ENCODE data around the gene ASXL1.

Gene ASXL1

GRCh38 chr20:32454164-32455145 lies 96.3 kb downstream of the ASXL1 start:
- no CpG with 5 or more reads among the region's 31 CpGs for WGBS (ENCODE audit: extremely low coverage, insufficient coverage, insufficient read length)
- H3K4ac ChIP-seq (ENCODE audit: low read depth, low read length), result no peak overlapping the region
- no peak overlapping the region for H4K12ac ChIP-seq (ENCODE audit: low read depth, low read length)

GRCh38 chr20:32455171-32455900 lies 97.2 kb downstream of the ASXL1 start:
- peaks cover 19 to 24% of the 10 kb centered on the region in 2 experiments for H3K4me1 ChIP-seq (ENCODE audit: control insufficient read depth in 1 of 2, insufficient read depth in 2 of 2, low read length in 2 of 2)
- H3K9ac ChIP-seq (ENCODE audit: low read length), result no peak overlapping the region
- H3K23ac ChIP-seq (ENCODE audit: low read length), result no peak overlapping the region
- H3K27ac ChIP-seq (ENCODE audit: low read depth, low read length), result no peak overlapping the region
- WGBS (ENCODE audit: extremely low coverage, insufficient coverage, insufficient read length), result no CpG with 5 or more reads among the region's 12 CpGs
- no peak for DNase-seq
- H2BK5ac ChIP-seq (ENCODE audit: low read depth, low read length, poor library complexity), result no peak overlapping the region
- H3K27me3 ChIP-seq (ENCODE audit: insufficient read depth, low read length), result no peaks in the 10 kb centered on the region
- no peak overlapping the region for H4K91ac ChIP-seq (ENCODE audit: low read depth, low read length)
- H3K4me3 ChIP-seq (ENCODE audit: low read depth, low read length), result no peak overlapping the region
- H3K4ac ChIP-seq (ENCODE audit: low read depth, low read length), result no peak overlapping the region
- H3K36me3 ChIP-seq (ENCODE audit: control insufficient read depth in 1 of 2, insufficient read depth in 2 of 2, low read length in 2 of 2), result peaks cover 69 to 74% of the 10 kb centered on the region in 2 experiments
- no peak overlapping the region for H3K14ac ChIP-seq (ENCODE audit: low read length)
- peaks cover 3% of the 10 kb centered on the region for H3K9me3 ChIP-seq (ENCODE audit: insufficient read depth, low read depth, low read length)
- H3K79me1 ChIP-seq (ENCODE audit: low read length), result peaks cover 8% of the 10 kb centered on the region
- H3K4me2 ChIP-seq (ENCODE audit: low read length), result no peak overlapping the region
- H4K8ac ChIP-seq (ENCODE audit: low read depth, low read length), result no peak overlapping the region
- H2AK5ac ChIP-seq (ENCODE audit: low read length), result no peak overlapping the region
- H4K12ac ChIP-seq (ENCODE audit: low read depth, low read length), result no peak overlapping the region
- no peak overlapping the region for H2BK120ac ChIP-seq (ENCODE audit: insufficient read depth, low read length, poor library complexity)
- H3K18ac ChIP-seq (ENCODE audit: low read length), result no peak overlapping the region
- H2BK12ac ChIP-seq (ENCODE audit: low read length), result no peak overlapping the region
- no peak overlapping the region for H2AFZ ChIP-seq (ENCODE audit: insufficient read depth, low read length, poor library complexity)
- H3K79me2 ChIP-seq (ENCODE audit: control insufficient read depth, insufficient read depth, low read length, poor library complexity), result peaks cover 2% of the 10 kb centered on the region

More at GRCh38 chr20:32454164-32455145, 96.3 kb downstream of the ASXL1 start:
- no peak overlapping the region for H2BK120ac ChIP-seq (ENCODE audit: insufficient read depth, low read length, poor library complexity)
- H2BK12ac ChIP-seq (ENCODE audit: low read length), result no peak overlapping the region
- H4K91ac ChIP-seq (ENCODE audit: low read depth, low read length), result no peak overlapping the region
- peak overlapping the region; percentile 0 for H3K18ac ChIP-seq (ENCODE audit: low read length)
- no peak overlapping the region for H2AFZ ChIP-seq (ENCODE audit: insufficient read depth, low read length, poor library complexity)
- H3K79me2 ChIP-seq (ENCODE audit: control insufficient read depth, insufficient read depth, low read length, poor library complexity), result peaks cover 2% of the 10 kb centered on the region
- H3K9ac ChIP-seq (ENCODE audit: low read length), result no peak overlapping the region
- peaks cover 76 to 77% of the 10 kb centered on the region in 2 experiments for H3K36me3 ChIP-seq (ENCODE audit: control insufficient read depth in 1 of 2, insufficient read depth in 2 of 2, low read length in 2 of 2)
- peaks cover 3% of the 10 kb centered on the region for H3K9me3 ChIP-seq (ENCODE audit: insufficient read depth, low read depth, low read length)
- peaks cover 8% of the 10 kb centered on the region for H3K79me1 ChIP-seq (ENCODE audit: low read length)
- no peak overlapping the region for H3K4me2 ChIP-seq (ENCODE audit: low read length)
- H3K14ac ChIP-seq (ENCODE audit: low read length), result no peak overlapping the region
- no peak overlapping the region for H3K4me3 ChIP-seq (ENCODE audit: low read depth, low read length)
- H3K27ac ChIP-seq (ENCODE audit: low read depth, low read length), result no peak overlapping the region
- peak in 1 of 2 donors; percentile 44 for DNase-seq
- H3K23ac ChIP-seq (ENCODE audit: low read length), result no peak overlapping the region
- peaks cover 22 to 30% of the 10 kb centered on the region in 2 experiments for H3K4me1 ChIP-seq (ENCODE audit: control insufficient read depth in 1 of 2, insufficient read depth in 2 of 2, low read length in 2 of 2)
- H2BK5ac ChIP-seq (ENCODE audit: low read depth, low read length, poor library complexity), result no peak overlapping the region
- H3K27me3 ChIP-seq (ENCODE audit: insufficient read depth, low read length), result no peaks in the 10 kb centered on the region
- no peak overlapping the region for H2AK5ac ChIP-seq (ENCODE audit: low read length)
- H4K8ac ChIP-seq (ENCODE audit: low read depth, low read length), result no peak overlapping the region

GRCh38 chr20:32455901-32456701 lies 98.0 kb downstream of the ASXL1 start:
- no peak overlapping the region for H3K23ac ChIP-seq (ENCODE audit: low read length)
- no peak overlapping the region for H2BK12ac ChIP-seq (ENCODE audit: low read length)
- no peak overlapping the region for H3K4me3 ChIP-seq (ENCODE audit: low read depth, low read length)
- peaks cover 69 to 74% of the 10 kb centered on the region in 2 experiments for H3K36me3 ChIP-seq (ENCODE audit: control insufficient read depth in 1 of 2, insufficient read depth in 2 of 2, low read length in 2 of 2)
- H3K79me2 ChIP-seq (ENCODE audit: control insufficient read depth, insufficient read depth, low read length, poor library complexity), result peaks cover 2% of the 10 kb centered on the region
- WGBS (ENCODE audit: extremely low coverage, insufficient coverage, insufficient read length), result no CpG with 5 or more reads among the region's 35 CpGs
- peaks cover 13 to 21% of the 10 kb centered on the region in 2 experiments for H3K4me1 ChIP-seq (ENCODE audit: control insufficient read depth in 1 of 2, insufficient read depth in 2 of 2, low read length in 2 of 2)
- no peak overlapping the region for H3K4me2 ChIP-seq (ENCODE audit: low read length)
- H3K18ac ChIP-seq (ENCODE audit: low read length), result peak overlapping the region; percentile 26
- H2BK120ac ChIP-seq (ENCODE audit: insufficient read depth, low read length, poor library complexity), result no peak overlapping the region
- no peak overlapping the region for H2BK5ac ChIP-seq (ENCODE audit: low read depth, low read length, poor library complexity)
- H3K4ac ChIP-seq (ENCODE audit: low read depth, low read length), result no peak overlapping the region
- H4K12ac ChIP-seq (ENCODE audit: low read depth, low read length), result no peak overlapping the region
- H3K14ac ChIP-seq (ENCODE audit: low read length), result peak overlapping the region; percentile 1
- DNase-seq, result no peak
- peaks cover 8% of the 10 kb centered on the region for H3K79me1 ChIP-seq (ENCODE audit: low read length)
- H3K9me3 ChIP-seq (ENCODE audit: insufficient read depth, low read depth, low read length), result peaks cover 3% of the 10 kb centered on the region
- H2AFZ ChIP-seq (ENCODE audit: insufficient read depth, low read length, poor library complexity), result no peak overlapping the region
- no peak overlapping the region for H4K8ac ChIP-seq (ENCODE audit: low read depth, low read length)
- no peak overlapping the region for H2AK5ac ChIP-seq (ENCODE audit: low read length)
- no peak overlapping the region for H3K27ac ChIP-seq (ENCODE audit: low read depth, low read length)
- H3K9ac ChIP-seq (ENCODE audit: low read length), result no peak overlapping the region
- no peaks in the 10 kb centered on the region for H3K27me3 ChIP-seq (ENCODE audit: insufficient read depth, low read length)
- no peak overlapping the region for H4K91ac ChIP-seq (ENCODE audit: low read depth, low read length)

All from trophoblast cell (in vitro differentiated cells and primary cell).